Stomach (tissue), 9 donors: ENCODE results near the gene KLKB1. TPM values are rescaled to one million over a fixed set of nuclear protein-coding genes. Genes with fewer than 3 reads are reported as not detected.

Experiments
- DNase-seq, 2 donors: peaks; one replicate each; pipeline versions ENCODE4 v3.0.0 to v3.0.0-alpha.2; 2013 to 2019
- H3K27ac ChIP-seq, 5 donors: fragments of 200-600 bp in 4 of 5; sonication (generic) in 4 of 5; one replicate each; pipeline ENCODE4 v1.5.1; 2013 to 2019; ENCODE audit warnings: mild to moderate bottlenecking in 1 of 5, moderate library complexity in 1 of 5
- H3K27me3 ChIP-seq, 3 donors: fragments of 200-600 bp; sonication (generic); one replicate each; pipeline ENCODE4 v1.5.1; 2017 to 2019; ENCODE audit warnings: mixed run types in 1 of 3
- H3K36me3 ChIP-seq, 4 donors: fragments of 200-600 bp; sonication (generic); 1 replicate in 3 of 4; 2 replicates in 1 of 4; pipeline ENCODE4 v1.5.1; 2016 to 2019
- H3K4me1 ChIP-seq, 4 donors: fragments of 200-600 bp; sonication (generic); one replicate each; pipeline ENCODE4 v1.5.1; 2016 to 2019
- H3K4me3 ChIP-seq, 4 donors: fragments of 200-600 bp; sonication (generic) in 3 of 4; one replicate each; pipeline ENCODE4 v1.5.1; 2016 to 2019; ENCODE audit warnings: mild to moderate bottlenecking in 1 of 4
- H3K9me3 ChIP-seq, 4 donors: fragments of 200-600 bp; sonication (generic); one replicate each; pipeline ENCODE4 v1.5.1; 2016 to 2019
- CTCF ChIP-seq, 7 experiments: fragments of 450-650 bp in 4 of 7; fragments of 200-600 bp in 3 of 7; sonication (generic) in 3 of 7; IDR thresholded peaks; one replicate each; pipeline ENCODE4 v1.5.1; 2016 to 2019; ENCODE audit warnings: antibody characterized with exemption in 7 of 7, control low read depth in 2 of 7, mild to moderate bottlenecking in 1 of 7
- EP300 ChIP-seq: sonication (generic); formaldehyde crosslinking; IDR thresholded peaks from one replicate; pipeline ENCODE4 v1.6.1; 2017; ENCODE audit warnings: antibody characterized with exemption
- POLR2A ChIP-seq, 4 donors: fragments of 450-650 bp; IDR thresholded peaks; one replicate each; pipeline ENCODE4 v1.6.1; 2016; ENCODE audit warnings: antibody characterized with exemption in 4 of 4, control low read depth in 2 of 4, mild to moderate bottlenecking in 1 of 4, moderate library complexity in 1 of 4
- POLR2AphosphoS5 ChIP-seq, 3 donors: sonication (generic); formaldehyde crosslinking; IDR thresholded peaks; one replicate each; pipeline ENCODE4 v1.6.1; 2016; ENCODE audit warnings: antibody characterized with exemption in 3 of 3
- WGBS, 5 donors: extraction: QIAGEN DNeasy Blood & Tissue Kit in 3 of 5; methylation state at CpG; one replicate each; pipeline versions ENCODE4 v1.1.5 to v1.1.7; 2013 to 2018; 5-methylcytosine and 5-hydroxymethylcytosine counted together
- intact Hi-C: fragments of 100-400 bp; cut with DNase I; formaldehyde crosslinking; loops from one replicate; pipeline ENCODE4 v1.15.1; 2023; ENCODE audit warnings: low total_unique reads
- polyA plus RNA-seq, 3 donors: library from polyadenylated mRNA; stranded (reverse); fragments of 200-250 nt; gene quantifications; one replicate each; pipeline ENCODE4 v1.2.3, GENCODE V29; 2013
- total RNA-seq, 5 donors: library from RNA; depleted of rRNA; stranded (reverse); fragments of >200 nt; gene quantifications; one replicate each; pipeline versions ENCODE4 v1.1.0 to v1.2.3, GENCODE V29; 2014 to 2016
- donor health status: healthy with polysubstance abuse.
- donor health status: Bipolar disorder and iron deficiency.
- donor health status: healthy.

The KLKB1 gene
- total and polyA plus RNA-seq, 8 donors: 0.56 to 1.1 (median 0.66) TPM; not detected in 4

DNA sequence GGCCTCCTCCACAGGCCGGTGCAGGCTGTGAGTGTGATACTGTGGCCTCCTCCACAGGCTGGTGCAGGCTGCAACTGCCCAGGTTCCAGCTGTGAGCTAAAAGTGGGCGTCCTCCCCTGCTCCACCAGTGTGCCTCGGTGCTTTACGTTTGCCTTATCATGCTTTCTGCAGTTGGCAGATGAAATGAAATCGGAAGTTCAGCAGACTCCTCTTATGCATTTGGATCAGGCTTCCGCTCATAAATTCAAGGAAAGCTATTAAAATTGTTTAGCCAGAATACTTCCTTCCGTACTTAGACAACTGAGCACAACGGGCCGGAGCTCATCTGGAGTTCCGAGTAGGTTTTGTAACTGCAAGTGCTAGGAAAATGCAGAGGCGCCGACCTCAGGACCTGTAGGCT is 23.9 kb upstream of the KLKB1 start:
- TF ChIP-seq CTCF (IDR thresholded peaks at IDR 0.05) (no peak), POLR2A (IDR thresholded peaks at IDR 0.05) (no peak)
- WGBS, 5 donors: 54 to 83% (median 55%) methylated on average over 12 of the region's 12 CpGs
- Histone ChIP-seq H3K36me3 (peaks cover 0 to 16% (median 8%) of the 10 kb centered on the region in 4 donors), H3K4me3 (peak overlapping the region in 2 of 4 donors; percentile 6 to 23), H3K27me3 (no peaks in the 10 kb centered on the region), H3K4me1 (peaks cover 0 to 17% (median 0%) of the 10 kb centered on the region in 4 donors), H3K9me3 (no peaks in the 10 kb centered on the region), H3K27ac (peak overlapping the region in 3 of 5 donors; percentile 55 to 75 (median 71))
- peak in 1 of 2 donors; percentile 46 for DNase-seq
- intact Hi-C loops: no loop called here

DNA sequence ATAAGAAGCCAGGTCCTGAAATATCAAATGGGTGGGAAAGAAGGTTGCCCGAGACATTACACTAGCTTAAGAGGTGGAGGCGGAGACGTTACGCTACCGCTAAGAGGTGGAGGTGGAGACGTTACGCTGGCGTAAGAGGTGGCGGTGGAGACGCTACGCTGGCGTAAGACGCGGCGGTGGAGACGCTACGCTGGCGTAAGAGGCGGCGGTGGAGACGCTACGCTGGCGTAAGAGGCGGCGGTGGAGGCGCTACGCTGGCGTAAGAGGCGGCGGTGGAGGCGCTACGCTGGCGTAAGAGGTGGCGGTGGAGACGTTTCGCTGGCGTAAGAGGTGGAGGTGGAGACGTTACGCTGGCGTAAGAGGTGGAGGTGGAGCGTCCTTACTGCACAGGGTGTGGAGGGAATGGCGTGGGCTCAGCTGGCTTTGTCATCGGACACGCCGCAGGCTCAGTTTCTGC is 23.2 kb upstream of the KLKB1 start:
- Histone ChIP-seq H3K36me3 (peaks cover 0 to 19% (median 8%) of the 10 kb centered on the region in 4 donors), H3K9me3 (peaks cover 0 to 6% (median 0%) of the 10 kb centered on the region in 4 donors), H3K4me1 (peaks cover 0 to 17% (median 0%) of the 10 kb centered on the region in 4 donors), H3K4me3 (peak overlapping the region in 2 of 4 donors; percentile 23 to 38), H3K27ac (peak overlapping the region in 3 of 5 donors; percentile 71 to 81 (median 75)), H3K27me3 (no peaks in the 10 kb centered on the region)
- intact Hi-C loops: no loop called here
- peak; percentile 36 to 66 for DNase-seq
- 37 to 87% (median 60%) methylated on average over 44 to 45 of the region's 45 CpGs for WGBS, 5 donors
- TF ChIP-seq POLR2A (IDR thresholded peaks at IDR 0.05) (no peak), EP300 (no peak), POLR2AphosphoS5 (IDR thresholded peaks at IDR 0.05) (no peak), CTCF (IDR thresholded peaks at IDR 0.05) (no peak)

DNA sequence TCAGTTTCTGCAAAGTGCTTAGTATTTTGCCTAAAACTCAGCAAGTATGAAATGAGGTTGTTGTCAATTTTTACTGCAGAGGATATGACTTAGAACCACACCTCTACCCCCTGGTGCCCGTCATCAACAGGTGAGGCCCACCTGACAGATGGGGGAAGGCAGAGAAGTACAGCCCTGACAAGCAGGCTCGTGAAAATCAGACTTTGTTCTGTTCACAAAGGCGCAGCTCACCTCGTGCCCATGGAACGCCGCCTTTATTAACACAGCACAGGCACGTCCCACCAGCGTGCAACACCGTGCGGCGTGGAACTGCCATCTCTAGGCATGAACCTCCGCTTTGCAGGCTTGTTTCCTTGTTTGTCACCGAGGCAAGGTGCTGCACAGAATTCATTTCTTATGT is 22.6 kb upstream of the KLKB1 start:
- Histone ChIP-seq H3K9me3 (peaks cover 0 to 6% (median 0%) of the 10 kb centered on the region in 4 donors), H3K4me1 (peaks cover 0 to 17% (median 0%) of the 10 kb centered on the region in 4 donors), H3K27me3 (no peaks in the 10 kb centered on the region), H3K36me3 (peaks cover 0 to 24% (median 14%) of the 10 kb centered on the region in 4 donors), H3K27ac (peak overlapping the region in 2 of 5 donors; percentile 71 to 75), H3K4me3 (peak overlapping the region in 2 of 4 donors; percentile 23 to 38)
- WGBS, 5 donors: 43 to 74% (median 49%) methylated on average over 13 of the region's 13 CpGs
- intact Hi-C loops: no loop called here
- peak; percentile 39 to 82 for DNase-seq
- no peak for TF ChIP-seq POLR2AphosphoS5 (IDR thresholded peaks at IDR 0.05)
- TF ChIP-seq POLR2A (IDR thresholded peaks at IDR 0.05): no peak
- no peak for TF ChIP-seq EP300
- no peak for TF ChIP-seq CTCF (IDR thresholded peaks at IDR 0.05)

DNA sequence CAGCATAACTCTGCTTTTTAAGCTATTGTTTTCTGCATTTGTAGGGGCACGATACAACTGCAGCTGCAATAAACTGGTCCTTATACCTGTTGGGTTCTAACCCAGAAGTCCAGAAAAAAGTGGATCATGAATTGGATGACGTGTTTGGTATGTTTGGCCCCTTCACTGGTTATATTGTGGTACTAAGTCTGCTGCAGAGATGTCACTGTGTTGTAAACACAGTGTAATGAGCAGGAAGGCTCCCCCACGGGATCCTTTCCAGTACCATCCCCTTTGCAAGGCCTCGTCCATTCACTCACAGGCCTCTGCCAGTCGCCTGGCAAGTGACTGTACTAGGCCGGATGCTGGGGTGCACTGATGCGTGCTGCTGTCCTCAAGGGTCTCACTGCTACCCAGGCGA is 22.2 kb upstream of the KLKB1 start:
- Histone ChIP-seq H3K4me3 (peak overlapping the region in 1 of 4 donors; percentile 38), H3K27me3 (no peaks in the 10 kb centered on the region), H3K27ac (peak overlapping the region in 1 of 5 donors; percentile 75), H3K36me3 (peaks cover 0 to 29% (median 18%) of the 10 kb centered on the region in 4 donors), H3K4me1 (peaks cover 0 to 17% (median 0%) of the 10 kb centered on the region in 4 donors), H3K9me3 (peaks cover 0 to 6% (median 0%) of the 10 kb centered on the region in 4 donors)
- intact Hi-C loops: no loop called here
- 76 to 85% (median 80%) methylated on average over 8 of the region's 8 CpGs for WGBS, 5 donors
- DNase-seq: no peak
- no peak for TF ChIP-seq CTCF (IDR thresholded peaks at IDR 0.05)
- no peak for TF ChIP-seq POLR2AphosphoS5 (IDR thresholded peaks at IDR 0.05)
- TF ChIP-seq EP300: no peak
- no peak for TF ChIP-seq POLR2A (IDR thresholded peaks at IDR 0.05)
